Lung microvascular endothelial cell (primary cell): Measurements from ENCODE around the gene NTF4. TPM values are rescaled to one million over a fixed set of nuclear protein-coding genes. Genes with fewer than 3 reads are reported as not detected.
"Not testable (repeated sequence)": the region's sequence is repeated elsewhere in the genome, so short reads cannot be mapped to it uniquely, and the experiment has no call there.

Experiments used
- DNase-seq, 2 donors: peaks; one replicate each; pipeline versions ENCODE4 v3.0.0 to v3.0.0-alpha.2; 2010; ENCODE audit warnings: low read depth in 2 of 2
- total RNA-seq: library from RNA; depleted of rRNA; stranded (reverse); fragments of >200 nt; gene quantifications from 2 replicates; pipeline ENCODE4 v1.2.1, GENCODE V29; 2014

NTF4 gene
- total RNA-seq, 1 donor from 2014 or later = not detected

GRCh38 chr19:49057636-49058234, 6.9 kb downstream of the NTF4 start, which contains the start of gene CGB7:
Gene CGB7, minus strand, starts transcription at chr19:49057749. Its CDS starts 2,374 bp downstream, at chr19:49055375.
- DNase-seq = peak; percentile 25 to 33

GRCh38 chr19:49056902-49057596, 7.6 kb downstream of the NTF4 start:
- DNase-seq = not testable (repeated sequence)

GRCh38 chr19:49056101-49056901, 8.3 kb downstream of the NTF4 start:
- DNase-seq = peak; percentile 37 to 65

- DNase-seq = not testable (repeated sequence)
These were observed 14.1 kb downstream of the NTF4 start for GRCh38 chr19:49050376-49051033.

- not testable (repeated sequence) for DNase-seq
These were observed 14.8 kb downstream of the NTF4 start for GRCh38 chr19:49049834-49050233.

GRCh38 chr19:49049011-49049410, 15.6 kb downstream of the NTF4 start, which contains the start of gene CGB8:
Gene CGB8, minus strand, starts transcription at chr19:49049111. Its CDS starts 372 bp downstream, at chr19:49048739.
- not testable (repeated sequence) for DNase-seq

GRCh38 chr19:49043548-49043947, 21.1 kb downstream of the NTF4 start, which contains the start of gene CGB5:
Gene CGB5, plus strand, starts transcription at chr19:49043848. Its CDS starts 362 bp downstream, at chr19:49044210.
- DNase-seq = not testable (repeated sequence)

GRCh38 chr19:49042666-49043065, 22.0 kb downstream of the NTF4 start:
- DNase-seq = not testable (repeated sequence)

GRCh38 chr19:49042177-49042576, 22.4 kb downstream of the NTF4 start:
- no peak for DNase-seq

GRCh38 chr19:49039736-49040135, 24.9 kb downstream of the NTF4 start:
- DNase-seq = not testable (repeated sequence)

- DNase-seq = peak in 1 of 2 donors; percentile 53
These were observed 25.9 kb downstream of the NTF4 start for GRCh38 chr19:49038557-49039276.

GRCh38 chr19:49038111-49038510, 26.5 kb downstream of the NTF4 start:
- not testable (repeated sequence) for DNase-seq

- DNase-seq = not testable (repeated sequence)
These were observed 27.8 kb downstream of the NTF4 start, which contains the start of gene CGB1 for GRCh38 chr19:49036815-49037214. Gene CGB1, minus strand, starts transcription at chr19:49036895. Its CDS starts 184 bp downstream, at chr19:49036711.

GRCh38 chr19:49031642-49032301, 32.8 kb downstream of the NTF4 start, which contains the start of gene CGB2:
Gene CGB2, plus strand, starts transcription at chr19:49031890. Its CDS starts 206 bp downstream, at chr19:49032096.
- DNase-seq = peak in 1 of 2 donors; percentile 19

- DNase-seq = not testable (repeated sequence)
These were observed 34.3 kb downstream of the NTF4 start for GRCh38 chr19:49030323-49030722.

GRCh38 chr19:49029749-49030148, 34.9 kb downstream of the NTF4 start:
- not testable (repeated sequence) for DNase-seq

- DNase-seq = not testable (repeated sequence)
These were observed 35.9 kb downstream of the NTF4 start for GRCh38 chr19:49028686-49029085.

- not testable (repeated sequence) for DNase-seq
These were observed 39.0 kb downstream of the NTF4 start for GRCh38 chr19:49025599-49025998.

- DNase-seq = not testable (repeated sequence)
These were observed 39.5 kb downstream of the NTF4 start for GRCh38 chr19:49025088-49025487.

GRCh38 chr19:49024233-49024632, 40.4 kb downstream of the NTF4 start, which contains the start of gene CGB3:
Gene CGB3, minus strand, starts transcription at chr19:49024333. Its CDS starts 362 bp downstream, at chr19:49023971.
- DNase-seq = not testable (repeated sequence)
